Activated T-cell treated with anti-CD3 and anti-CD28 coated beads, Interleukin-2, amount 50 U/mL, for 4 hours (primary cell): Measurements from ENCODE around the gene SKOR1. TPM values are rescaled to one million over a fixed set of nuclear protein-coding genes. Genes with fewer than 3 reads are reported as not detected.

ENCODE experiments used
- ATAC-seq, 2 donors: fragments of 200-7000 bp; cut with Tn5 transposase; one replicate each; pipeline ENCODE4 v1.10.0; 2021
- DNase-seq: peaks from one replicate; pipeline ENCODE4 v3.0.0-alpha.2; 2020
- H3K27me3 Mint-ChIP-seq: one replicate; pipeline ENCODE4 v1.8.0; 2021; ENCODE audit warnings: low read depth, mixed read lengths
- H3K36me3 Mint-ChIP-seq: one replicate; pipeline ENCODE4 v1.8.0; 2022; ENCODE audit warnings: mixed read lengths; ENCODE audit not compliant: insufficient read depth
- H3K4me1 Mint-ChIP-seq: one replicate; pipeline ENCODE4 v1.8.0; 2021; ENCODE audit warnings: low read depth, mixed read lengths
- H3K4me3 Mint-ChIP-seq: one replicate; pipeline ENCODE4 v1.8.0; 2021; ENCODE audit warnings: mild to moderate bottlenecking, moderate library complexity, mixed read lengths
- H3K9me3 Mint-ChIP-seq: one replicate; pipeline ENCODE4 v1.8.0; 2021; ENCODE audit warnings: mixed read lengths
- total RNA-seq, 3 donors: library from RNA; stranded (reverse); gene quantifications; one replicate each; pipeline ENCODE4 v1.2.1, GENCODE V29; 2021

Gene SKOR1
- total RNA-seq, 3 donors from 2014 or later, result 0.15 to 0.34 (median 0.33) TPM

DNA sequence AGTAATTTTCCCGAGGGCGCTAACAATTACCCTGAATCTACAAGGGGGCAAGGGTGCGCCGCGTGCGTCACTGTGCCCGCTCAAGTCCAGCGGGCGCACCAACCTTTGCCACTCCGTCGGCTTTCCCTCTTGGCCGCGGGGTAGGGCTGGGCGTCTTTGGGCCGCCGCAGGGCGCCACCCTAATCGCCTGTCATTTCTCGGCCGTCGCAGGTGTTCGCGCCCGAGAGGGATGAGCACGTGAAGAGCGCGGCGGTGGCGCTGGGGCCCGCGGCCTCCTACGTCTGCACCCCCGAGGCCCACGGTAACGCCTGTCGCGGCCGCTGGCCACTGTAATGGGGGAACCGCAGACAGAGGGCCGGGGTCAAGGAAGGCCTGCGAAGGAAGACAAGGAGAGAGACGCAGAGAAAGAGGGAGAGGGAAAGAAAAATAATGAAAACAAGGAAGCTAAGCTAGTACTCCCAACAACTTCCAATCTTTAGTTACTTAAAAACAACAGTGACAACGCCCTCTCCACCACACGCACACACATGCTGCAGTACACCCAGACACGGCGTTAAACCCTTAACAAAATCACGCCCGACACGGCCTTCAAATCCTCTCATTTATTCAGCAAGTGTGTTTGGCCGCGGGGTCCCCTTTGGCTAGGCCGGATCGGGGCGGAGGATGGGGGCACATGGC is 3.8 kb downstream of the SKOR1 start:
- ATAC-seq (no peak), DNase-seq (no peak)
- Mint-ChIP-seq H3K36me3 (no peaks in the 10 kb centered on the region), H3K4me1 (peaks cover 48% of the 10 kb centered on the region), H3K27me3 (peaks cover 76% of the 10 kb centered on the region), H3K4me3 (no peak overlapping the region), H3K9me3 (no peaks in the 10 kb centered on the region)

GRCh38 chr15:67829647-67830504 is 4.6 kb downstream of the SKOR1 start:
- H3K9me3 Mint-ChIP-seq, result no peaks in the 10 kb centered on the region
- peaks cover 74% of the 10 kb centered on the region for H3K27me3 Mint-ChIP-seq
- ATAC-seq (no peak), DNase-seq (no peak)
- H3K4me3 Mint-ChIP-seq, result no peak overlapping the region
- H3K36me3 Mint-ChIP-seq, result no peaks in the 10 kb centered on the region
- peaks cover 45% of the 10 kb centered on the region for H3K4me1 Mint-ChIP-seq

GRCh38 chr15:67831363-67831762 is 6.1 kb downstream of the SKOR1 start:
- no peaks in the 10 kb centered on the region for H3K9me3 Mint-ChIP-seq
- peaks cover 73% of the 10 kb centered on the region for H3K27me3 Mint-ChIP-seq
- H3K4me3 Mint-ChIP-seq, result no peak overlapping the region
- no peaks in the 10 kb centered on the region for H3K36me3 Mint-ChIP-seq
- ATAC-seq, result no peak
- H3K4me1 Mint-ChIP-seq, result peaks cover 42% of the 10 kb centered on the region
- DNase-seq, result no peak

- peaks cover 43% of the 10 kb centered on the region for H3K4me1 Mint-ChIP-seq
- DNase-seq (no peak), ATAC-seq (no peak)
- H3K4me3 Mint-ChIP-seq, result no peak overlapping the region
- H3K36me3 Mint-ChIP-seq, result no peaks in the 10 kb centered on the region
- no peaks in the 10 kb centered on the region for H3K9me3 Mint-ChIP-seq
- H3K27me3 Mint-ChIP-seq, result peaks cover 74% of the 10 kb centered on the region
These were observed 6.8 kb downstream of the SKOR1 start for GRCh38 chr15:67832031-67832551.

DNA sequence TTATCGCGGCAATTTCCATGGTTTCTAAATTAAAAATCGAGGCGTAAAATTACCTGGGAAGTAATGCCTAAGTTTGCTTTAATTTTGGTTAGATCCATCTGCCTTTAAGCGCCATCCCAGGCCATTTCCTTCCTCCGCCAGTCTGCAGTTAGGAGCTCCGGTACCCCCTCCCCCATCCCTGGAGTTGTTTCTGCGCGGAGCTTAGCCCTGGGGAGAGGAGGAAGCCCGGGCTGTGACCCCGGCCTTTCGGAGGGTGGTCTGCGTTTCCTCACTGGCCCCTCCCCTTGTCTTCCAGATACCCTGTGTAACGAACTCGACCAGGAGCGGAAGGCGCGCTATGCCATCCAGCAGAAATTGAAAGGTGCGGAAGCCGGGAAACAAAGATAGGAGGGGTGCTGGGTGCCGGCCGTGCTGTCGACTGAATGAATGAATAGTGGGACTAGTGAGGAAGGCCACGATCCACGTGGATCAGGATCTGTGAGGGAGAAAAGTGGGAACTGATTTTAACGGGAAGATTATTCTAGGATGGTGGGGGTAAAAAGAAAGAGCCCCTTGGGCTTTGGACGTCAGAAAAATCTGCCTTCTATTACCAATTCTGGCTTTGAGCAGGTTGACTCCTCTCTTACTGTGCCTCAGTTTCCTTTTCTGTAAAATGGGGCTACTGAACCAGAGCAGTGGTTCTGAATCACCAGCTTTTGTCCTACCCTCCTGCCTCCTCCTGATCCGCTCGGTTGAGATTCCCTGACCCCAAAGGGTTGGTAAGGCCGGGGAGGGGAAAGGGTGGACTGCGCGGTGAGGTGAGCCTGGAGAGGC is 7.8 kb downstream of the SKOR1 start:
- no peaks in the 10 kb centered on the region for H3K36me3 Mint-ChIP-seq
- H3K9me3 Mint-ChIP-seq, result no peaks in the 10 kb centered on the region
- H3K4me1 Mint-ChIP-seq, result peaks cover 45% of the 10 kb centered on the region
- peak overlapping the region; percentile 64 for H3K4me3 Mint-ChIP-seq
- DNase-seq (no peak), ATAC-seq (no peak)
- peaks cover 73% of the 10 kb centered on the region for H3K27me3 Mint-ChIP-seq

- Mint-ChIP-seq H3K9me3 (no peaks in the 10 kb centered on the region), H3K27me3 (peaks cover 65% of the 10 kb centered on the region), H3K4me1 (peaks cover 45% of the 10 kb centered on the region), H3K4me3 (peak overlapping the region; percentile 76), H3K36me3 (no peaks in the 10 kb centered on the region)
- DNase-seq (no peak), ATAC-seq (peak in 1 of 2 donors; percentile 29)
These were observed 8.6 kb downstream of the SKOR1 start for GRCh38 chr15:67833710-67834511.

GRCh38 chr15:67834581-67835296 is 9.4 kb downstream of the SKOR1 start:
- peak overlapping the region; percentile 76 for H3K4me3 Mint-ChIP-seq
- DNase-seq, result no peak
- no peaks in the 10 kb centered on the region for H3K36me3 Mint-ChIP-seq
- H3K27me3 Mint-ChIP-seq, result peaks cover 59% of the 10 kb centered on the region
- peaks cover 44% of the 10 kb centered on the region for H3K4me1 Mint-ChIP-seq
- no peaks in the 10 kb centered on the region for H3K9me3 Mint-ChIP-seq
- peak in 1 of 2 donors; percentile 16 for ATAC-seq

DNA sequence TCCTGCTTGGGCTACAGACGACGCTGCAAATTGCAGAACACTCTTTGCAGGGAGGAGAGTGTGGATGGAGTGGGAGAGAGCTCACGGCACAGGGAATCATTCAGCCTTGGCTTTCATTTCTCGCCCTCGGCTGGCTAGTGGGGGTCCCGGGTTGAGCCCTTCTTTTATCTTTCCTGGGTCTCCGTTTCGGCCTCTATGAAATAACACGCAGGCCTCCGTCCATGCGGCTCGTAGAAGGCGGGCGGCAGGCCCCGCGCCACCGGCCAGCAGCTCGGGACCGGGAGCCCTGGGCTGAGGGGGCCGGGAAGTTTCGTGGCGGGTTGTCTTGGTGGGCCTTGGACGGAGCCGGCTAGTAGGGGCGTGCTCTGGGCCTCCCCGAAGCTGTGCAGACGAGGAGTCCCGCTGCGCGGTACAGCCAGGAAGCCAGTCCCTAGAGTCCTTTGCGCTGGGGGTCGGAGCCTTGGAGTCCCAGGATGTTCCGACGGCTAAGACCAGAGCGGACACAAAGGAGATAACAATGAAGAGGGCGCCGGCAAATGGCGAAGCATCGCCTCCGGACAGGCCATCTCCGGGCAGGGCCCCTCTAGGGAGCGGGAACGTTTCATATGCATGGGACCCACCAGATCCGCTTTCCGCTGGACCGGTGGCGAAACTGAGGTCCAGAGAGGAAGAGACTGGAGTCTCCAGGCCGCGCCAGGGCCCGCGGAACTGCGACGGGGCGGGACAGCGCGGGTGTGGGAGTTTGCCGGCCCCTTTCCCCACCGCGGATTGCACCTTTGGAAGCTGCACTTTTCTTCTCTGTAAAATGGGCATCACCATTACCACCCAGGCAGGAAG is 10.2 kb downstream of the SKOR1 start:
- DNase-seq (no peak), ATAC-seq (no peak)
- peaks cover 39% of the 10 kb centered on the region for H3K4me1 Mint-ChIP-seq
- peak overlapping the region; percentile 76 for H3K4me3 Mint-ChIP-seq
- no peaks in the 10 kb centered on the region for H3K36me3 Mint-ChIP-seq
- peaks cover 53% of the 10 kb centered on the region for H3K27me3 Mint-ChIP-seq
- no peaks in the 10 kb centered on the region for H3K9me3 Mint-ChIP-seq

DNA sequence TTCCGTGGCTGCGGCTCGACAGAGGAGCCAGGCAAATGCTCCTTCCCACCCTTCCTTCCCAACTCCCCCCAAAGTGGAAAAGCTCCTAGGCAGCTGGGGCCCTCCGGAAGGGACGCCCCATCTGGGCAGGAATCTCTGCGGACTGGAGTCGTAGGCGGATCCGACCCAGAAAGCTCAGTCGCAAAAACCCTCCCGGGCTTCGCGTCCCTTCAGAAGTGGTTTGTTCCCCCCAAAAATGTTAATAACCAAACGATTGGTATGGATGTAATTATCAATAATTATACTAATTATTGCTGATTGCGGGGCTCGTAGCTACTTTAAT is 10.8 kb downstream of the SKOR1 start:
- Mint-ChIP-seq H3K4me1 (peaks cover 41% of the 10 kb centered on the region), H3K4me3 (peak overlapping the region; percentile 76), H3K36me3 (no peaks in the 10 kb centered on the region), H3K27me3 (peaks cover 47% of the 10 kb centered on the region), H3K9me3 (no peaks in the 10 kb centered on the region)
- DNase-seq (no peak), ATAC-seq (no peak)

- Mint-ChIP-seq H3K36me3 (no peaks in the 10 kb centered on the region), H3K9me3 (no peaks in the 10 kb centered on the region), H3K4me1 (peaks cover 45% of the 10 kb centered on the region), H3K27me3 (peaks cover 43% of the 10 kb centered on the region), H3K4me3 (peak overlapping the region; percentile 76)
- peak; percentile 55 for DNase-seq
- no peak for ATAC-seq
These were observed 11.2 kb downstream of the SKOR1 start for GRCh38 chr15:67836477-67836876.

GRCh38 chr15:67836955-67837354 is 11.6 kb downstream of the SKOR1 start:
- Mint-ChIP-seq H3K9me3 (no peaks in the 10 kb centered on the region), H3K4me3 (no peak overlapping the region), H3K4me1 (peaks cover 46% of the 10 kb centered on the region), H3K27me3 (peaks cover 40% of the 10 kb centered on the region), H3K36me3 (no peaks in the 10 kb centered on the region)
- ATAC-seq (no peak), DNase-seq (no peak)

DNA sequence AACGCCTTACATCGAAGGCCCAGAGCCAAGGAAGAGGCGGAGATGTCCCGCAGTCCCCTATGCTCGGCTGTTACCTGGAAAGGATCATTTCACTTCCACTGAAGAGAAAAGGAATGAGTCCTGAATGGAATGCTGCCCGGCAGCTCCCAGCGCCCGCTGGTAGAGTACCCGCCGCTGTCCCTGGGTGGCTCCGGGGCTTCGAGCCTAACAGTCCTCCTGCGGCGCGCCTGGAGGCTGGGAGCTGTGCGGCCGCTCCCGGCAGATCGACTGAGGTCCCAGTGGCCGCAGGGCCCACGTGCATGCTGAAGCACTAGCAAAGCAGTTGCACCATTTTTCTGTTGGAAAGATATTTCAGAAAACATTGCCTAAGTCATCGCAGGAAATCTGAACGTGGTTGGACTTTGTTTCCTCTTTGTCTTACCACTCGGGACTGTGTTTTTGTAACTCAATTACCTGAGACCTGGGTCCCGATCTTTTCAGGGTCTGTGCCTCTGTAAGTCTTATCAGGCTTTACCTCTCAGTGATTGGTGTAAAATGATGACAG is 13.6 kb downstream of the SKOR1 start:
- peaks cover 36% of the 10 kb centered on the region for H3K4me1 Mint-ChIP-seq
- peaks cover 23% of the 10 kb centered on the region for H3K27me3 Mint-ChIP-seq
- no peaks in the 10 kb centered on the region for H3K36me3 Mint-ChIP-seq
- no peaks in the 10 kb centered on the region for H3K9me3 Mint-ChIP-seq
- ATAC-seq (no peak), DNase-seq (no peak)
- H3K4me3 Mint-ChIP-seq, result peak overlapping the region; percentile 24
